CD4-positive, alpha-beta T cell treated with Interleukin-15 for 4 hours (primary cell): ENCODE results near the gene CARM1.
"Not testable (repeated sequence)": the region's sequence is repeated elsewhere in the genome, so short reads cannot be mapped to it uniquely, and the experiment has no call there.

Experiments used
- DNase-seq: peaks from one replicate; pipeline ENCODE4 v3.0.0-alpha.2; 2020; ENCODE audit warnings: low spot score

Gene CARM1

GRCh38 chr19:10872546-10873107, 1.3 kb downstream of the CARM1 start:
- no peak for DNase-seq

- DNase-seq = no peak
These were observed 2.7 kb downstream of the CARM1 start for GRCh38 chr19:10874024-10874423.

GRCh38 chr19:10876459-10877240, 5.3 kb downstream of the CARM1 start:
- no peak for DNase-seq

GRCh38 chr19:10877608-10878007, 6.3 kb downstream of the CARM1 start:
- DNase-seq = not testable (repeated sequence)

GRCh38 chr19:10878253-10878652, 6.9 kb downstream of the CARM1 start:
- DNase-seq = no peak

- no peak for DNase-seq
These were observed 10.2 kb downstream of the CARM1 start for GRCh38 chr19:10881403-10882107.

GRCh38 chr19:10882108-10882457, 10.7 kb downstream of the CARM1 start:
- DNase-seq = no peak

- DNase-seq = no peak
These were observed 12.9 kb downstream of the CARM1 start for GRCh38 chr19:10884274-10884673.

- DNase-seq = no peak
These were observed 14.1 kb downstream of the CARM1 start for GRCh38 chr19:10885201-10886169.

GRCh38 chr19:10887616-10888367, 16.4 kb downstream of the CARM1 start:
- no peak for DNase-seq

GRCh38 chr19:10888421-10888866, 17.1 kb downstream of the CARM1 start:
- no peak for DNase-seq

GRCh38 chr19:10889880-10890279, 18.5 kb downstream of the CARM1 start:
- DNase-seq = no peak

- no peak for DNase-seq
These were observed 20.2 kb downstream of the CARM1 start for GRCh38 chr19:10891405-10892086.

GRCh38 chr19:10892256-10892655, 20.9 kb downstream of the CARM1 start:
- no peak for DNase-seq

GRCh38 chr19:10894911-10895213, 23.5 kb downstream of the CARM1 start:
- no peak for DNase-seq

- no peak for DNase-seq
These were observed 24.0 kb downstream of the CARM1 start for GRCh38 chr19:10895363-10895762.

GRCh38 chr19:10895920-10896319, 24.6 kb downstream of the CARM1 start:
- no peak for DNase-seq

- DNase-seq = no peak
These were observed 25.6 kb downstream of the CARM1 start for GRCh38 chr19:10896851-10897526.

- DNase-seq = no peak
These were observed 27.3 kb downstream of the CARM1 start for GRCh38 chr19:10898633-10899032.

- no peak for DNase-seq
These were observed 27.8 kb downstream of the CARM1 start for GRCh38 chr19:10899151-10899653.
